WTC11 (cell line): ENCODE data around the gene TMEM11. TPM values are rescaled to one million over a fixed set of nuclear protein-coding genes. Genes with fewer than 3 reads are reported as not detected.

Experiments
- ATAC-seq: fragments of 200-7000 bp; cut with Tn5 transposase; 2 replicates; pipeline ENCODE4 v1.10.0; 2021; ENCODE audit warnings: mild to moderate bottlenecking, moderate library complexity
- CTCF ChIA-PET: fragments of 300-600 bp; sonication (Branson Sonifier 250); formaldehyde crosslinking; loops from one replicate; lab custom pipeline; 2021; ENCODE audit warnings: antibody characterized with exemption; lab: Charles Lee
- POLR2A ChIA-PET: fragments of 350-600 bp; sonication (Branson Sonifier 250); formaldehyde crosslinking; loops from one replicate; lab custom pipeline; 2021; ENCODE audit warnings: antibody characterized with exemption; lab: Charles Lee
- DNase-seq: peaks from one replicate; pipeline ENCODE4 v3.0.0; 2021; ENCODE audit warnings: low spot score
- H3K27ac Mint-ChIP-seq: 2 replicates; pipeline ENCODE4 v1.8.0; 2021; ENCODE audit warnings: mixed read lengths
- H3K27me3 Mint-ChIP-seq: 2 replicates; pipeline ENCODE4 v1.8.0; 2021; ENCODE audit warnings: low read depth, mild to moderate bottlenecking, moderate library complexity, mixed read lengths
- H3K36me3 Mint-ChIP-seq: 2 replicates; pipeline ENCODE4 v1.8.0; 2021; ENCODE audit warnings: mixed read lengths
- H3K4me1 Mint-ChIP-seq: 2 replicates; pipeline ENCODE4 v1.8.0; 2022; ENCODE audit warnings: mixed read lengths
- H3K4me3 Mint-ChIP-seq: 2 replicates; pipeline ENCODE4 v1.8.0; 2021; ENCODE audit warnings: mild to moderate bottlenecking, moderate library complexity, mixed read lengths
- H3K9me3 Mint-ChIP-seq: 2 replicates; pipeline ENCODE4 v1.8.0; 2021; ENCODE audit warnings: mixed read lengths
- CDX4 ChIP-seq: fragments of 250-450 bp; sonication (Bioruptor Pico); IDR thresholded peaks from 2 replicates; pipeline ENCODE4 v1.9.0; 2021; ENCODE audit warnings: moderate library complexity, mild to moderate bottlenecking, inconsistent platforms, borderline replicate concordance
- CREB1 ChIP-seq: sonication (generic); formaldehyde crosslinking; IDR thresholded peaks from 2 replicates; pipeline ENCODE4 v1.8.0; 2023; ENCODE audit warnings: mild to moderate bottlenecking, missing genetic modification reagents
- E2F1 ChIP-seq: sonication (generic); formaldehyde crosslinking; IDR thresholded peaks from 2 replicates; pipeline ENCODE4 v1.8.0; 2022; ENCODE audit warnings: mild to moderate bottlenecking, missing genetic modification reagents
- E2F4 ChIP-seq: sonication (generic); formaldehyde crosslinking; IDR thresholded peaks from 2 replicates; pipeline ENCODE4 v1.8.1; 2022; ENCODE audit warnings: low read depth, mild to moderate bottlenecking, moderate library complexity, missing genetic modification reagents, borderline replicate concordance
- E2F5 ChIP-seq: sonication (generic); formaldehyde crosslinking; IDR thresholded peaks from 2 replicates; pipeline ENCODE4 v1.8.1; 2022; ENCODE audit warnings: mild to moderate bottlenecking, moderate library complexity, missing genetic modification reagents
- ELF4 ChIP-seq: sonication (generic); formaldehyde crosslinking; IDR thresholded peaks from 2 replicates; pipeline ENCODE4 v1.8.1; 2022; ENCODE audit warnings: low read depth, mild to moderate bottlenecking, moderate library complexity, missing genetic modification reagents
- ESRRA ChIP-seq: sonication (generic); formaldehyde crosslinking; IDR thresholded peaks from 2 replicates; pipeline ENCODE4 v1.8.1; 2022; ENCODE audit warnings: mild to moderate bottlenecking, missing genetic modification reagents, borderline replicate concordance
- FOXJ3 ChIP-seq: sonication (generic); formaldehyde crosslinking; IDR thresholded peaks from 2 replicates; pipeline ENCODE4 v1.9.0; 2021; ENCODE audit warnings: missing genetic modification reagents, mild to moderate bottlenecking, borderline replicate concordance
- GTF2I ChIP-seq: fragments of 250-450 bp; sonication (Bioruptor Pico); conservative IDR thresholded peaks from 2 replicates; pipeline ENCODE4 v1.4.0; 2021; ENCODE audit warnings: mild to moderate bottlenecking
- JUN ChIP-seq: sonication (generic); formaldehyde crosslinking; IDR thresholded peaks from 2 replicates; pipeline ENCODE4 v1.8.0; 2023; ENCODE audit warnings: mild to moderate bottlenecking, missing genetic modification reagents
- MXD4 ChIP-seq: fragments of 250-450 bp; sonication (Bioruptor Pico); IDR thresholded peaks from 2 replicates; pipeline ENCODE4 v1.8.0; 2021; ENCODE audit warnings: mild to moderate bottlenecking, moderate library complexity, borderline replicate concordance
- NFE2L1 ChIP-seq: sonication (generic); formaldehyde crosslinking; IDR thresholded peaks from 2 replicates; pipeline ENCODE4 v1.8.1; 2023; ENCODE audit warnings: missing genetic modification reagents
- NR2C2 ChIP-seq: sonication (generic); formaldehyde crosslinking; IDR thresholded peaks from 2 replicates; pipeline ENCODE4 v1.8.0; 2022; ENCODE audit warnings: mild to moderate bottlenecking, missing genetic modification reagents
- USF1 ChIP-seq: sonication (generic); formaldehyde crosslinking; IDR thresholded peaks from 2 replicates; pipeline ENCODE4 v1.8.0; 2022; ENCODE audit warnings: mild to moderate bottlenecking, missing genetic modification reagents
- USF2 ChIP-seq: sonication (generic); formaldehyde crosslinking; IDR thresholded peaks from 2 replicates; pipeline ENCODE4 v1.8.1; 2023; ENCODE audit warnings: mild to moderate bottlenecking, missing genetic modification reagents, moderate library complexity
- ZBTB21 ChIP-seq: sonication (generic); formaldehyde crosslinking; IDR thresholded peaks from 2 replicates; pipeline ENCODE4 v1.8.1; 2023; ENCODE audit warnings: mild to moderate bottlenecking, missing genetic modification reagents, borderline replicate concordance
- ZNF138 ChIP-seq: sonication (generic); formaldehyde crosslinking; conservative IDR thresholded peaks from 2 replicates; pipeline ENCODE4 v1.8.1; 2022; ENCODE audit warnings: mild to moderate bottlenecking, moderate library complexity, missing genetic modification reagents
- ZNF396 ChIP-seq: fragments of 250-450 bp; sonication (Bioruptor Pico); IDR thresholded peaks from 2 replicates; pipeline ENCODE4 v1.8.0; 2021; ENCODE audit warnings: mild to moderate bottlenecking, moderate library complexity, borderline replicate concordance
- ZNF425 ChIP-seq: fragments of 250-450 bp; sonication (Bioruptor Pico); conservative IDR thresholded peaks from 2 replicates; pipeline ENCODE4 v1.9.0; 2021; ENCODE audit warnings: mild to moderate bottlenecking
- ZNF512 ChIP-seq: sonication (generic); formaldehyde crosslinking; IDR thresholded peaks from 2 replicates; pipeline ENCODE4 v1.8.1; 2022; ENCODE audit warnings: missing genetic modification reagents, borderline replicate concordance
- total RNA-seq: library from RNA; stranded (reverse); gene quantifications from 3 replicates; pipeline ENCODE4 v1.2.3, GENCODE V29; 2021

Gene TMEM11
- total RNA-seq, 1 experiment from 2014 or later = 37.0 TPM

GRCh38 chr17:21170809-21171208 is 43.2 kb downstream of the TMEM11 start (continued):
- TF ChIP-seq CDX4 (CRISPR knock-in tag) = no peak

- POLR2A ChIA-PET = no interaction called here
These were observed 44.5 kb downstream of the TMEM11 start for GRCh38 chr17:21169496-21169895.

GRCh38 chr17:21168555-21168865 is 45.5 kb downstream of the TMEM11 start:
- H3K27me3 Mint-ChIP-seq = no peaks in the 10 kb centered on the region
- no peaks in the 10 kb centered on the region for H3K4me1 Mint-ChIP-seq
- H3K27ac Mint-ChIP-seq = no peak overlapping the region
- TF ChIP-seq JUN (CRISPR knock-in tag) (no peak), ZBTB21 (CRISPR knock-in tag) (no peak), ZNF396 (CRISPR knock-in tag) (no peak), ZNF138 (no peak), E2F1 (no peak), MXD4 (CRISPR knock-in tag) (no peak), E2F4 (CRISPR knock-in tag) (no peak), CDX4 (CRISPR knock-in tag) (no peak), ESRRA (CRISPR knock-in tag) (no peak), ZNF512 (CRISPR knock-in tag) (no peak), E2F5 (CRISPR knock-in tag) (no peak), FOXJ3 (no peak), USF2 (no peak)
- H3K36me3 Mint-ChIP-seq = peaks cover 7% of the 10 kb centered on the region
- no peak overlapping the region for H3K4me3 Mint-ChIP-seq
- ChIA-PET POLR2A (no interaction called here), CTCF (no interaction called here)
- no peak for DNase-seq
- ATAC-seq = no peak
- no peaks in the 10 kb centered on the region for H3K9me3 Mint-ChIP-seq

More at GRCh38 chr17:21169496-21169895, 44.5 kb downstream of the TMEM11 start:
- DNase-seq (no peak), ATAC-seq (no peak)
- no peak overlapping the region for H3K4me3 Mint-ChIP-seq
- H3K4me1 Mint-ChIP-seq = no peaks in the 10 kb centered on the region
- H3K27me3 Mint-ChIP-seq = no peaks in the 10 kb centered on the region
- H3K27ac Mint-ChIP-seq = no peak overlapping the region
- CTCF ChIA-PET = no interaction called here
- TF ChIP-seq USF1 (CRISPR knock-in tag) = no peak
- no peak for TF ChIP-seq CREB1 (CRISPR knock-in tag)
- no peak for TF ChIP-seq ELF4
- TF ChIP-seq NR2C2 = no peak
- TF ChIP-seq ZNF425 (CRISPR knock-in tag) = no peak
- TF ChIP-seq NFE2L1 (CRISPR knock-in tag) = no peak
- no peak for TF ChIP-seq GTF2I (CRISPR knock-in tag)
- TF ChIP-seq, all 79 proteins: peak for 0
- Mint-ChIP-seq H3K36me3 (peaks cover 12% of the 10 kb centered on the region), H3K9me3 (no peaks in the 10 kb centered on the region)
